Esophagus (tissue), 2 donors: Measurements from ENCODE around the gene MMP14. TPM values are rescaled to one million over a fixed set of nuclear protein-coding genes. Genes with fewer than 3 reads are reported as not detected.

Experiments used
- H3K27ac ChIP-seq, 2 donors: one replicate each; pipeline ENCODE4 v1.5.1; 2013; ENCODE audit warnings: low read depth in 2 of 2, mild to moderate bottlenecking in 2 of 2, inconsistent platforms in 1 of 2, low read length in 1 of 2, moderate library complexity in 1 of 2
- H3K27me3 ChIP-seq, 2 donors: one replicate each; pipeline ENCODE4 v1.6.1; 2013; ENCODE audit warnings: low read length in 2 of 2, control low read depth in 1 of 2, mild to moderate bottlenecking in 1 of 2; ENCODE audit not compliant: insufficient read depth in 2 of 2, control insufficient read depth in 1 of 2
- H3K36me3 ChIP-seq, 2 donors: one replicate each; pipeline ENCODE4 v1.6.1; 2013; ENCODE audit warnings: low read length in 1 of 2; ENCODE audit not compliant: control insufficient read depth in 2 of 2, insufficient read depth in 2 of 2
- H3K4me1 ChIP-seq, 2 donors: one replicate each; pipeline ENCODE4 v1.6.1; 2013; ENCODE audit warnings: low read length in 1 of 2; ENCODE audit not compliant: control insufficient read depth in 2 of 2, insufficient read depth in 2 of 2
- H3K4me3 ChIP-seq, 2 donors: one replicate each; pipeline ENCODE4 v1.5.1; 2013; ENCODE audit warnings: low read length in 2 of 2, mild to moderate bottlenecking in 2 of 2, low read depth in 1 of 2, moderate library complexity in 1 of 2
- H3K9me3 ChIP-seq, 2 donors: one replicate each; pipeline ENCODE4 v1.6.1; 2013; ENCODE audit warnings: mild to moderate bottlenecking in 2 of 2, low read depth in 1 of 2, low read length in 1 of 2, moderate library complexity in 1 of 2; ENCODE audit not compliant: control insufficient read depth in 2 of 2, insufficient read depth in 1 of 2
- WGBS, 2 donors: extraction: QIAGEN DNeasy Blood & Tissue Kit; methylation state at CpG; one replicate each; pipeline ENCODE4 v1.1.7; 2013; 5-methylcytosine and 5-hydroxymethylcytosine counted together
- polyA plus RNA-seq, 2 donors: library from polyadenylated mRNA; stranded (reverse); fragments of 200-250 nt; gene quantifications; one replicate each; pipeline ENCODE4 v1.2.3, GENCODE V29; 2013
- donor health status: healthy with polysubstance abuse.
- donor health status: Bipolar disorder and iron deficiency.

MMP14 gene
- polyA plus RNA-seq, 2 donors, result 54.1 to 81.6 TPM

DNA sequence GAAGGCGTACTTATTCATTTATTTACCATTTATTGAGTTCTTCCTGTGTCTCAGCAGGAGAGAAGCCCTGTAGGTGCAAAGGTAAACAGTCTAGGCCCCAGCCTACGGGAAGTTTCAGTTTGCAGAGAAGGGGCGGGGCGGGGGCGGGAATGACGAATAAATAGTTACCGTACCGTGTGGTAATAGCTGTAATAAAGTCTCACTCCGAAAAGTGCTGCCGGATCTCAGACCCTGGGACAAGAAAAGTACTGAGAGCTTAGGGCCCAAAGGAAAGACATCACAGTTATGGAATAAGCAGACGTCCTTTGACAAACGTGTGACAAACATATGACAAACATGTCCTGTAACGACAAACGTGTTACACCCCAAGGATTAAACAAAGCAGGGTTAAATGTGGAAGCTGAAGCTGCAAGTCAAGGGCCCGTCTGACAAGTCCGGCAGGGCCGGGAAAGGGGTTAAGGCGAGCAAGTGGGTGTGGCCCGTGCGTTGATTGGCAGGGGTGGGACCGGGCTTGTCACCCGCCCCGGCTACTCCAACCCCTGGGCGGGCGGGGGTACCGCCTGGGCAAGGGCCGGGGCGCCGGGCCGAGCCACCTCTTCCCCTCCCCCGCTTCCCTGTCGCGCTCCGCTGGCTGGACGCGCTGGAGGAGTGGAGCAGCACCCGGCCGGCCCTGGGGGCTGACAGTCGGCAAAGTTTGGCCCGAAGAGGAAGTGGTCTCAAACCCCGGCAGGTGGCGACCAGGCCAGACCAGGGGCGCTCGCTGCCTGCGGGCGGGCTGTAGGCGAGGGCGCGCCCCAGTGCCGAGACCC lies 35.0 kb downstream of the MMP14 start, which contains the start of gene LRP10:
Gene LRP10, plus strand, starts transcription at position 517 of the 809 bp plus-strand sequence. CDS start 564 bp downstream, outside the sequence.
- Histone ChIP-seq H3K4me3 (peak within 1 kb of the TSS; percentile 96 to 98), H3K9me3 (no peaks in the 10 kb centered on the region), H3K36me3 (peaks cover 12 to 23% of the 10 kb centered on the region in 2 donors), H3K4me1 (peaks cover 3 to 5% of the 10 kb centered on the region in 2 donors), H3K27ac (peak within 1 kb of the TSS; percentile 99 to 100), H3K27me3 (no peaks in the 10 kb centered on the region)
- 0% methylated on average over 44 to 50 of the region's 50 CpGs for WGBS, 2 donors

DNA sequence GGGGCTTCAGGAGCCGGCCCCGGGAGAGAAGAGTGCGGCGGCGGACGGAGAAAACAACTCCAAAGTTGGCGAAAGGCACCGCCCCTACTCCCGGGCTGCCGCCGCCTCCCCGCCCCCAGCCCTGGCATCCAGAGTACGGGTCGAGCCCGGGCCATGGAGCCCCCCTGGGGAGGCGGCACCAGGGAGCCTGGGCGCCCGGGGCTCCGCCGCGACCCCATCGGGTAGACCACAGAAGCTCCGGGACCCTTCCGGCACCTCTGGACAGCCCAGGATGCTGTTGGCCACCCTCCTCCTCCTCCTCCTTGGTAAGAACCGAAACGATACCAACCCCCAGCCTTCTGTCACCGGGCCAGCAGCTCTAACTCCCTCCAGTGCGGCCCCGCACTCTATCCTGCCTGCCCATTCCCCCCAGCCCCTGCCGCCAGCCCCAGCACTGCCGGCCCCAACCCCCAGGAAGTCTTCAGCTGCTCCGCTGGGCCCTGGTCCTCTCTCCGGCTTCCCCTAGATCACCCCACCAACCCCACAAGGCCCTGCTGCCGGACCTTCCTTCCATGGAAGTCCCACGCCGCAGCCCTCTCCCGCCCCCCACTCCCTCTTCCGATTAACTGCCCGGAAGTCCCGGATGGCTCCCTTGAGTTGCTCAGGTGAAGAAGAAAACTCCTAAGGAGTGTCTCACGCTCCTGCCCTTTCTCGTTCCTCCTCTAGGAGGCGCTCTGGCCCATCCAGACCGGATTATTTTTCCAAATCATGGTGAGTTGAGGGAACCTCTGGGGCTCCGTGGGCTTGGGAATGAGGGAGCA lies 35.8 kb downstream of the MMP14 start:
- Histone ChIP-seq H3K4me1 (peaks cover 3 to 5% of the 10 kb centered on the region in 2 donors), H3K27ac (peak overlapping the region; percentile 99 to 100), H3K36me3 (peaks cover 16 to 31% of the 10 kb centered on the region in 2 donors), H3K27me3 (no peaks in the 10 kb centered on the region), H3K9me3 (no peaks in the 10 kb centered on the region), H3K4me3 (peak overlapping the region; percentile 96 to 98)
- WGBS, 2 donors, result 0% methylated on average over 34 to 45 of the region's 45 CpGs

DNA sequence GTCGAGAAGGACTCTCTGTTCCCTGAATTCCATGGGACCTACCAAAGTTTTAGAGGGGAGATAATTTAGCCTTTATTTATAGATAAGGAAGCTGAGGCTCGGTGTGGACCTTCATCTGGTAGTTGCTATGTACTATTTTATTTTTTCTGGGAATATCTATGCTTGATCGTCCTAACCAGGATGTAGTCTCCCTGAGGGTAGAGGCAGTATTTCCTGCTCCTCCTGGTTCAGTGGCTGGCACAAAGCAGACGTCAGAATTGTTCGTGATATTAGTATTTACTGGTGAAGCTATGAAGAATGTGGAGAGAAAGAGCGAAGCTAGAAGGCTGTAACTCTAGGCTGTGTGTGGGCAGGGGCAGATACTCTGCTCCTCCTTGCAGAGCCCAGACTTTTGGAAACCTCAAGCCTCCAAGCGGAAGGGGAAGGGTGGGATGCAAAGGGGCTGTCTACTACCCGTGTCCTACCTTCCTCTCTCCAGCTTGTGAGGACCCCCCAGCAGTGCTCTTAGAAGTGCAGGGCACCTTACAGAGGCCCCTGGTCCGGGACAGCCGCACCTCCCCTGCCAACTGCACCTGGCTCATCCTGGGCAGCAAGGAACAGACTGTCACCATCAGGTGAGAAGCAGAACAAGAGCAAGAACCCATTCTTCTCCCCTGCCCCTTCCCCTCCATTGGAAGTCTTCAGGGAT lies 36.6 kb downstream of the MMP14 start:
- peaks cover 16 to 38% of the 10 kb centered on the region in 2 donors for H3K36me3 ChIP-seq
- H3K4me1 ChIP-seq, result peaks cover 3 to 5% of the 10 kb centered on the region in 2 donors
- H3K4me3 ChIP-seq, result peak overlapping the region; percentile 96 to 98
- H3K27ac ChIP-seq, result peak overlapping the region; percentile 99 to 100
- 36 to 39% methylated on average over 10 of the region's 10 CpGs for WGBS, 2 donors
- no peaks in the 10 kb centered on the region for H3K9me3 ChIP-seq
- no peaks in the 10 kb centered on the region for H3K27me3 ChIP-seq

DNA sequence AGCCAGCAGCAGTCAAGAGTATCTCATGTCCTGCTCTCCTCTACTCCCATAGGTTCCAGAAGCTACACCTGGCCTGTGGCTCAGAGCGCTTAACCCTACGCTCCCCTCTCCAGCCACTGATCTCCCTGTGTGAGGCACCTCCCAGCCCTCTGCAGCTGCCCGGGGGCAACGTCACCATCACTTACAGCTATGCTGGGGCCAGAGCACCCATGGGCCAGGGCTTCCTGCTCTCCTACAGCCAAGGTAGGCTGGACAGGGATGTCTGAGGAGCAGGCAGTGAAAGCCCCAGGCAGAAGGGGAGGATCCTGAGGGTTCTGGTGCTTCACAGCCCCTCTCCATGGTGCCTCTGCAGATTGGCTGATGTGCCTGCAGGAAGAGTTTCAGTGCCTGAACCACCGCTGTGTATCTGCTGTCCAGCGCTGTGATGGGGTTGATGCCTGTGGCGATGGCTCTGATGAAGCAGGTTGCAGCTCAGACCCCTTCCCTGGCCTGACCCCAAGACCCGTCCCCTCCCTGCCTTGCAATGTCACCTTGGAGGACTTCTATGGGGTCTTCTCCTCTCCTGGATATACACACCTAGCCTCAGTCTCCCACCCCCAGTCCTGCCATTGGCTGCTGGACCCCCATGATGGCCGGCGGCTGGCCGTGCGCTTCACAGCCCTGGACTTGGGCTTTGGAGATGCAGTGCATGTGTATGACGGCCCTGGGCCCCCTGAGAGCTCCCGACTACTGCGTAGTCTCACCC lies 38.8 kb downstream of the MMP14 start:
- no peaks in the 10 kb centered on the region for H3K9me3 ChIP-seq
- WGBS, 2 donors, result 95 to 96% methylated on average over 15 of the region's 15 CpGs
- no peaks in the 10 kb centered on the region for H3K27me3 ChIP-seq
- H3K4me3 ChIP-seq, result no peak overlapping the region
- no peak overlapping the region for H3K27ac ChIP-seq
- peaks cover 3 to 5% of the 10 kb centered on the region in 2 donors for H3K4me1 ChIP-seq
- H3K36me3 ChIP-seq, result peaks cover 22 to 51% of the 10 kb centered on the region in 2 donors

DNA sequence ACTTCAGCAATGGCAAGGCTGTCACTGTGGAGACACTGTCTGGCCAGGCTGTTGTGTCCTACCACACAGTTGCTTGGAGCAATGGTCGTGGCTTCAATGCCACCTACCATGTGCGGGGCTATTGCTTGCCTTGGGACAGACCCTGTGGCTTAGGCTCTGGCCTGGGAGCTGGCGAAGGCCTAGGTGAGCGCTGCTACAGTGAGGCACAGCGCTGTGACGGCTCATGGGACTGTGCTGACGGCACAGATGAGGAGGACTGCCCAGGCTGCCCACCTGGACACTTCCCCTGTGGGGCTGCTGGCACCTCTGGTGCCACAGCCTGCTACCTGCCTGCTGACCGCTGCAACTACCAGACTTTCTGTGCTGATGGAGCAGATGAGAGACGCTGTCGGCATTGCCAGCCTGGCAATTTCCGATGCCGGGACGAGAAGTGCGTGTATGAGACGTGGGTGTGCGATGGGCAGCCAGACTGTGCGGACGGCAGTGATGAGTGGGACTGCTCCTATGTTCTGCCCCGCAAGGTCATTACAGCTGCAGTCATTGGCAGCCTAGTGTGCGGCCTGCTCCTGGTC lies 39.4 kb downstream of the MMP14 start:
- Histone ChIP-seq H3K9me3 (no peaks in the 10 kb centered on the region), H3K4me1 (peaks cover 3 to 5% of the 10 kb centered on the region in 2 donors), H3K36me3 (peaks cover 22 to 51% of the 10 kb centered on the region in 2 donors), H3K27me3 (no peaks in the 10 kb centered on the region), H3K4me3 (no peak overlapping the region), H3K27ac (no peak overlapping the region)
- 94 to 96% methylated on average over 20 of the region's 20 CpGs for WGBS, 2 donors

DNA sequence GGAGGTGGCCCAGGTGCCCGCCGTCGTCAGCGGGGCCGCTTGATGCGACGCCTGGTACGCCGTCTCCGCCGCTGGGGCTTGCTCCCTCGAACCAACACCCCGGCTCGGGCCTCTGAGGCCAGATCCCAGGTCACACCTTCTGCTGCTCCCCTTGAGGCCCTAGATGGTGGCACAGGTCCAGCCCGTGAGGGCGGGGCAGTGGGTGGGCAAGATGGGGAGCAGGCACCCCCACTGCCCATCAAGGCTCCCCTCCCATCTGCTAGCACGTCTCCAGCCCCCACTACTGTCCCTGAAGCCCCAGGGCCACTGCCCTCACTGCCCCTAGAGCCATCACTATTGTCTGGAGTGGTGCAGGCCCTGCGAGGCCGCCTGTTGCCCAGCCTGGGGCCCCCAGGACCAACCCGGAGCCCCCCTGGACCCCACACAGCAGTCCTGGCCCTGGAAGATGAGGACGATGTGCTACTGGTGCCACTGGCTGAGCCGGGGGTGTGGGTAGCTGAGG lies 40.7 kb downstream of the MMP14 start:
- Histone ChIP-seq H3K27me3 (no peaks in the 10 kb centered on the region), H3K36me3 (peaks cover 22 to 51% of the 10 kb centered on the region in 2 donors), H3K27ac (no peak overlapping the region), H3K4me1 (peaks cover 3 to 5% of the 10 kb centered on the region in 2 donors), H3K4me3 (no peak overlapping the region), H3K9me3 (no peaks in the 10 kb centered on the region)
- WGBS, 2 donors, result 86 to 93% methylated on average over 22 of the region's 22 CpGs

DNA sequence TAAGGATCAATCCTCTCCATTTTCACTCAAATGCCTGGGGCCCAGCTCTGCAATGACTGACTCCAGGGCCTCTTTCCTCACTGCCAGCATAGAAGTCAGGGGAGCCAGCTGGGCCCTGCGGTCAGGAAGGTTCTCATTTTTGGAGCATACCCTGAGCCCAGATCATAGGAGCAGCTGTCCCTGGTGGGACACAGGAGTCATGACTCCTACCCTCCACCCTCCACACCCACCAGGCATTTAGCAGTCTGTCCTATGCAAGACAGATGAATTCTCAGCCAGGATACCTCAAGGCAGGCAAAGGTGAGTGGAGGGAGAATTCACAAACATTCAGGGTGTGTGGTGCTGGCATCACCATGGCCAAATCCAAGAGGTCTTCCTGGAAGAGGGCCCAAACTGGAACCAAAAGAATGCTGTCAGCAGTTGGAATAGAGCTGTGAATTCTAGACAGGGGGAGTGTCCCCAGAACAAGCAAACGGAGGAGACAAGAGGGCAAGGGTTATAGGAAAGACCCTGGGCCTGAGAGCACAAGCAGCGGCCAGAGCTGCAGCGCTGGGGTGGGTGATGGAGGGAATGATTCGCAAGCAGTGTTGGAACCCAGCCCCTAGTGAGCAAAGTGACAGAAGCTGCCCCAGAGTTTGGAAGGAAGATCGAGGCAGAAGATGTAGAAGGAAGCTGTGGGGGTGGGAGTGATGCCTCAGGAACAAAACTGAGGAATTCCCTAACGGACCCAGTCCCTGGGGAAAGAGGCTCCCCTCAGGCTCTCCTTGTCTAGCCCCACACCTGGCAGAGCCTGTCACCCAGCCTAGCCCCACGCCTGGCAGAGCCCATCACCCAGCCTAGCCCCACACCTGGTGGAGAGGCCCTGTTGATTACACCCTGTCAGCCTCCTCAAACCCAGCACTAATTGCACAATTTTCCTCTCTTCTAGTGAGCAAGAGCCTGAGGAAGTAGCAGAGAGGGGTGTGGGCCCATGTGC lies 42.2 kb downstream of the MMP14 start:
- Histone ChIP-seq H3K4me1 (peaks cover 8 to 11% of the 10 kb centered on the region in 2 donors), H3K36me3 (peaks cover 22 to 51% of the 10 kb centered on the region in 2 donors), H3K27ac (no peak overlapping the region), H3K9me3 (no peaks in the 10 kb centered on the region), H3K4me3 (no peak overlapping the region), H3K27me3 (no peaks in the 10 kb centered on the region)
- WGBS, 2 donors, result 78 to 83% methylated on average over 8 of the region's 8 CpGs

DNA sequence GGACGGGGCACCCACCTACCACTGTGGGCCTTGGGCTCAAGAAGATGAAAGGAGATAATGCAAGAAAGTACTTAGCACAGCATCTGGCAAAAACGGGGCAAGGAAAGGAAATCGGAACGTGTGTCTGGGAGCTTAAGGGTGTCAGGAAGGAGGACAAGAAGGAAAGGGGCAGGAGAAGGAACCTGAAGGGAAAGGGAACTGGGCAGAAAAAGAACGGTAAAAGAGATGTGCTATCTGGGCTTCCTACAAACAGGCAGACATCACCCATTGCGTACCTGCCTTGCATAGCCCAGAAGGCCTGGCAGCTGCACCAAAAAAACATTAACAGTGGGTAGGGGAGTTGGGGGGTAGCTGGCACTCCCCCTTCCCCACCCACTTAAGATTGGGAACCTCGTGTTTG lies 45.7 kb downstream of the MMP14 start:
- Histone ChIP-seq H3K4me1 (peaks cover 6 to 13% of the 10 kb centered on the region in 2 donors), H3K9me3 (no peaks in the 10 kb centered on the region), H3K27me3 (no peaks in the 10 kb centered on the region), H3K4me3 (no peak overlapping the region), H3K27ac (no peak overlapping the region), H3K36me3 (peaks cover 5 to 21% of the 10 kb centered on the region in 2 donors)
- WGBS, 2 donors, result 30 to 41% methylated on average over 7 of the region's 7 CpGs
